ENCODE data around the gene COL4A6.
A peak's percentile ranks its signal among the peaks of the same experiment; 100 is the strongest.

COL4A6 gene

DNA sequence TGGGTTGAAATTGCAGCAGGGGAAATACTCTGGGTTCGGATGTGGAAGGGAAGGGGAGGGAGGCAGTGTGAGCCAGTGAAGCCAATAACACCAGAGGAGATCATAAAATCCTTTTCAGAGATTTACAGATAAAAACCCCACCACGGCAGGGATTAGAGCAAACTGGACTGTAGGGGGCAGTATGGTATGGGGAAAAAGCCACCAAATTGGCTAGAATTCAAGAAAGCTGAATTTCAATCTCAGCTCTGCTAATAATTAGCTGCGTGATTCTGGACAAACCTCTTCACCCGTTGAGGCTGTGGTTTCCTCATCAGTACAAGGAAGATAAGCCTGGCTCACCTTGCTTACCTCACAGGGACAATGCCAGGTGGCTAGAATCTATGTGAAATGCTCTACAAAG lies 238.5 kb downstream of the COL4A6 start:
- Histone ChIP-seq H3K4me1 (ENCODE audit: insufficient read depth, low read length, severe bottlenecking) (no peaks in the 10 kb centered on the region), H2AFZ (ENCODE audit: low read length) (no peak overlapping the region)

DNA sequence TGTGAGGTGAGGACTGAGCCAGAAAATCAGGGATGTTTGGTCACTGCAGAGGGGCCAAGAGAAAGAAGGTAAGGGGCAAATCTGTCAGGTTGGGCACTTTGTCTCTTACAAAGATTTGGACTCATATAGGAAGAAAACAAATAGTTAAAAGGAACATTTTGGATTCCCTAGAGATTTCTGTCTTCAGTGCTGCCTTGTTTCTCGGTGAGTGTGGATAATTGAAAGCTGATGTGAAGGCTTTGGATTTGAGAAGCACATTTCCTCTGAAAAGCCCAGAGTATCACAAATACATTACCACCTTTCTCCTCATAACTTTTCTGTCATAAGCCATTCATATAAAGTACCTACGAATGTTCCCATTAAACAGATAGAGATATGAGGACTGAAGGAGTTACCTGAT lies 239.2 kb downstream of the COL4A6 start:
- Histone ChIP-seq H3K36me3 (ENCODE audit: insufficient read depth, low read length) (no peaks in the 10 kb centered on the region), H2AFZ (ENCODE audit: low read length) (no peak overlapping the region), H3K27me3 (ENCODE audit: insufficient read depth, low read length) (no peaks in the 10 kb centered on the region)

More for the DNA sequence above, 238.5 kb downstream of the COL4A6 start:
- Histone ChIP-seq H3K4me3 (ENCODE audit: low read depth, low read length, poor library complexity, severe bottlenecking) (no peak overlapping the region), H3K27me3 (ENCODE audit: insufficient read depth, low read length) (no peaks in the 10 kb centered on the region), H3K27ac (ENCODE audit: low read depth, low read length, poor library complexity, severe bottlenecking) (no peak overlapping the region), H3K36me3 (ENCODE audit: insufficient read depth, low read length) (no peaks in the 10 kb centered on the region), H3K79me2 (ENCODE audit: insufficient read depth, low read length) (no peaks in the 10 kb centered on the region), H3K4me2 (ENCODE audit: low read length) (no peak overlapping the region), H3F3A (ENCODE audit: insufficient read depth, low read length) (no peaks in the 10 kb centered on the region), H3K9me3 (ENCODE audit: low read length) (no peaks in the 10 kb centered on the region), H4K20me1 (ENCODE audit: insufficient read depth, low read length) (no peaks in the 10 kb centered on the region), H3K9ac (ENCODE audit: low read length) (no peak overlapping the region), H3K9me2 (ENCODE audit: low read depth, low read length) (no peaks in the 10 kb centered on the region)
- no peak for TF ChIP-seq EZH2 (IDR thresholded peaks at IDR 0.05; ENCODE audit: borderline replicate concordance, low read length)
- TF ChIP-seq, protein P1, sequence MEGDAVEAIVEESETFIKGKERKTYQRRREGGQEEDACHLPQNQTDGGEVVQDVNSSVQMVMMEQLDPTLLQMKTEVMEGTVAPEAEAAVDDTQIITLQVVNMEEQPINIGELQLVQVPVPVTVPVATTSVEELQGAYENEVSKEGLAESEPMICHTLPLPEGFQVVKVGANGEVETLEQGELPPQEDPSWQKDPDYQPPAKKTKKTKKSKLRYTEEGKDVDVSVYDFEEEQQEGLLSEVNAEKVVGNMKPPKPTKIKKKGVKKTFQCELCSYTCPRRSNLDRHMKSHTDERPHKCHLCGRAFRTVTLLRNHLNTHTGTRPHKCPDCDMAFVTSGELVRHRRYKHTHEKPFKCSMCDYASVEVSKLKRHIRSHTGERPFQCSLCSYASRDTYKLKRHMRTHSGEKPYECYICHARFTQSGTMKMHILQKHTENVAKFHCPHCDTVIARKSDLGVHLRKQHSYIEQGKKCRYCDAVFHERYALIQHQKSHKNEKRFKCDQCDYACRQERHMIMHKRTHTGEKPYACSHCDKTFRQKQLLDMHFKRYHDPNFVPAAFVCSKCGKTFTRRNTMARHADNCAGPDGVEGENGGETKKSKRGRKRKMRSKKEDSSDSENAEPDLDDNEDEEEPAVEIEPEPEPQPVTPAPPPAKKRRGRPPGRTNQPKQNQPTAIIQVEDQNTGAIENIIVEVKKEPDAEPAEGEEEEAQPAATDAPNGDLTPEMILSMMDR (IDR thresholded peaks at IDR 0.05; ENCODE audit: low read length): peak; percentile 42; the same call in 1 of the 2 replicates

GRCh38 chrX:108198420-108198819 lies 239.8 kb downstream of the COL4A6 start:
- H3K4me2 ChIP-seq (ENCODE audit: low read length): no peak overlapping the region
- no peak overlapping the region for H3K9ac ChIP-seq (ENCODE audit: low read length)
- H2AFZ ChIP-seq (ENCODE audit: low read length): no peak overlapping the region
- no peaks in the 10 kb centered on the region for H3F3A ChIP-seq (ENCODE audit: insufficient read depth, low read length)
- H4K20me1 ChIP-seq (ENCODE audit: insufficient read depth, low read length): no peaks in the 10 kb centered on the region
- H3K9me3 ChIP-seq (ENCODE audit: low read length): no peaks in the 10 kb centered on the region
- H3K36me3 ChIP-seq (ENCODE audit: insufficient read depth, low read length): no peaks in the 10 kb centered on the region
- no peaks in the 10 kb centered on the region for H3K4me1 ChIP-seq (ENCODE audit: insufficient read depth, low read length, severe bottlenecking)
- TF ChIP-seq, protein P1 (IDR thresholded peaks at IDR 0.05; ENCODE audit: low read length): no peak
- no peak for TF ChIP-seq EZH2 (IDR thresholded peaks at IDR 0.05; ENCODE audit: borderline replicate concordance, low read length)
- H3K27me3 ChIP-seq (ENCODE audit: insufficient read depth, low read length): no peaks in the 10 kb centered on the region
- no peak overlapping the region for H3K27ac ChIP-seq (ENCODE audit: low read depth, low read length, poor library complexity, severe bottlenecking)
- H3K79me2 ChIP-seq (ENCODE audit: insufficient read depth, low read length): no peaks in the 10 kb centered on the region
- no peaks in the 10 kb centered on the region for H3K9me2 ChIP-seq (ENCODE audit: low read depth, low read length)
- no peak overlapping the region for H3K4me3 ChIP-seq (ENCODE audit: low read depth, low read length, poor library complexity, severe bottlenecking)

More for the DNA sequence above, 239.2 kb downstream of the COL4A6 start:
- Histone ChIP-seq H3K27ac (ENCODE audit: low read depth, low read length, poor library complexity, severe bottlenecking) (no peak overlapping the region), H3F3A (ENCODE audit: insufficient read depth, low read length) (no peaks in the 10 kb centered on the region), H3K9me3 (ENCODE audit: low read length) (no peaks in the 10 kb centered on the region), H3K4me1 (ENCODE audit: insufficient read depth, low read length, severe bottlenecking) (no peaks in the 10 kb centered on the region), H3K4me2 (ENCODE audit: low read length) (no peak overlapping the region), H4K20me1 (ENCODE audit: insufficient read depth, low read length) (no peaks in the 10 kb centered on the region), H3K9ac (ENCODE audit: low read length) (no peak overlapping the region), H3K9me2 (ENCODE audit: low read depth, low read length) (no peaks in the 10 kb centered on the region), H3K4me3 (ENCODE audit: low read depth, low read length, poor library complexity, severe bottlenecking) (no peak overlapping the region), H3K79me2 (ENCODE audit: insufficient read depth, low read length) (no peaks in the 10 kb centered on the region)
- TF ChIP-seq, protein P1 (IDR thresholded peaks at IDR 0.05; ENCODE audit: low read length): no peak
- no peak for TF ChIP-seq EZH2 (IDR thresholded peaks at IDR 0.05; ENCODE audit: borderline replicate concordance, low read length)

All from OCI-LY1 (cell line).